DND-41 (cell line): ENCODE results near the gene NACC2.

Experiments
- ATAC-seq: fragments of 200-7000 bp; cut with Tn5 transposase; 3 replicates; pipeline ENCODE4 v1.9.1; 2021; ENCODE audit warnings: low read depth; ENCODE audit not compliant: insufficient read depth
- DNase-seq: peaks from one replicate; pipeline ENCODE4 v3.0.0-alpha.2; 2020
- H2AFZ ChIP-seq: 2 replicates; pipeline ENCODE4 v1.6.0; 2012; ENCODE audit warnings: low read depth, low read length
- H3K27ac ChIP-seq: 2 replicates; pipeline ENCODE4 v1.5.1; 2012; ENCODE audit warnings: low read length, inconsistent platforms
- H3K27me3 ChIP-seq: fragments of 200-600 bp; sonication (generic); 2 replicates; pipeline ENCODE4 v1.6.0; 2012; ENCODE audit warnings: low read length, mild to moderate bottlenecking, inconsistent platforms; ENCODE audit not compliant: insufficient read depth, poor library complexity
- H3K36me3 ChIP-seq: 2 replicates; pipeline ENCODE4 v1.5.1; 2012; ENCODE audit warnings: low read length, inconsistent platforms; ENCODE audit not compliant: insufficient read depth
- H3K4me1 ChIP-seq: 2 replicates; pipeline ENCODE4 v1.5.1; 2012; ENCODE audit warnings: mild to moderate bottlenecking, low read length; ENCODE audit not compliant: insufficient read depth
- H3K4me2 ChIP-seq: 2 replicates; pipeline ENCODE4 v1.6.0; 2012; ENCODE audit warnings: mild to moderate bottlenecking, moderate library complexity, low read length, inconsistent platforms; ENCODE audit not compliant: insufficient read depth
- H3K4me3 ChIP-seq, 2 experiments: fragments of 200-600 bp in 1 of 2; shearing (Covaris generic) in 1 of 2; 2 replicates each; pipeline ENCODE4 v1.5.1; 2012 to 2016; ENCODE audit warnings: inconsistent platforms in 2 of 2, low read length in 2 of 2, mild to moderate bottlenecking in 2 of 2, low read depth in 1 of 2, moderate library complexity in 1 of 2
- H3K79me2 ChIP-seq: 2 replicates; pipeline ENCODE4 v1.6.0; 2012; ENCODE audit warnings: low read length, inconsistent platforms; ENCODE audit not compliant: insufficient read depth
- H3K9ac ChIP-seq: 2 replicates; pipeline ENCODE4 v1.6.0; 2012; ENCODE audit warnings: low read depth, mild to moderate bottlenecking, inconsistent platforms, low read length, moderate library complexity
- H3K9me3 ChIP-seq: 2 replicates; pipeline ENCODE4 v1.5.1; 2012; ENCODE audit warnings: low read length, moderate library complexity, mild to moderate bottlenecking, inconsistent platforms; ENCODE audit not compliant: insufficient read depth, severe bottlenecking
- H4K20me1 ChIP-seq: 2 replicates; pipeline ENCODE4 v1.6.0; 2012; ENCODE audit warnings: low read length; ENCODE audit not compliant: insufficient read depth
- CTCF ChIP-seq: IDR thresholded peaks from 2 replicates; pipeline ENCODE4 v1.5.1; 2012; ENCODE audit warnings: borderline replicate concordance, low read length, moderate library complexity, mild to moderate bottlenecking; ENCODE audit not compliant: poor library complexity, severe bottlenecking; ENCODE audit errors: extremely low read depth
- EZH2 ChIP-seq: IDR thresholded peaks from 3 replicates; pipeline ENCODE4 v1.6.1; 2012; ENCODE audit warnings: borderline replicate concordance, low read depth, mild to moderate bottlenecking, moderate library complexity, low read length, inconsistent platforms; ENCODE audit not compliant: severe bottlenecking

NACC2 gene

GRCh38 chr9:136020206-136020605 lies 74.9 kb downstream of the NACC2 start:
- no peak for TF ChIP-seq EZH2
- no peak for TF ChIP-seq CTCF

GRCh38 chr9:136019681-136020060 lies 75.4 kb downstream of the NACC2 start:
- Histone ChIP-seq H3K4me1 (no peaks in the 10 kb centered on the region), H4K20me1 (no peaks in the 10 kb centered on the region), H3K27ac (no peak overlapping the region), H3K9me3 (no peaks in the 10 kb centered on the region), H3K4me2 (no peak overlapping the region), H3K27me3 (no peaks in the 10 kb centered on the region), H3K4me3 (no peak overlapping the region), H3K79me2 (no peaks in the 10 kb centered on the region), H3K9ac (no peak overlapping the region), H2AFZ (no peak overlapping the region), H3K36me3 (no peaks in the 10 kb centered on the region)
- DNase-seq: no peak
- ATAC-seq: no peak
- TF ChIP-seq CTCF (no peak), EZH2 (no peak)

More at GRCh38 chr9:136020206-136020605, 74.9 kb downstream of the NACC2 start:
- Histone ChIP-seq H3K4me3 (no peak overlapping the region), H3K27me3 (no peaks in the 10 kb centered on the region), H4K20me1 (no peaks in the 10 kb centered on the region), H3K9ac (no peak overlapping the region), H3K9me3 (no peaks in the 10 kb centered on the region), H3K4me2 (no peak overlapping the region), H3K4me1 (no peaks in the 10 kb centered on the region), H3K79me2 (no peaks in the 10 kb centered on the region), H2AFZ (no peak overlapping the region), H3K36me3 (no peaks in the 10 kb centered on the region), H3K27ac (no peak overlapping the region)
- DNase-seq (no peak), ATAC-seq (no peak)

DNA sequence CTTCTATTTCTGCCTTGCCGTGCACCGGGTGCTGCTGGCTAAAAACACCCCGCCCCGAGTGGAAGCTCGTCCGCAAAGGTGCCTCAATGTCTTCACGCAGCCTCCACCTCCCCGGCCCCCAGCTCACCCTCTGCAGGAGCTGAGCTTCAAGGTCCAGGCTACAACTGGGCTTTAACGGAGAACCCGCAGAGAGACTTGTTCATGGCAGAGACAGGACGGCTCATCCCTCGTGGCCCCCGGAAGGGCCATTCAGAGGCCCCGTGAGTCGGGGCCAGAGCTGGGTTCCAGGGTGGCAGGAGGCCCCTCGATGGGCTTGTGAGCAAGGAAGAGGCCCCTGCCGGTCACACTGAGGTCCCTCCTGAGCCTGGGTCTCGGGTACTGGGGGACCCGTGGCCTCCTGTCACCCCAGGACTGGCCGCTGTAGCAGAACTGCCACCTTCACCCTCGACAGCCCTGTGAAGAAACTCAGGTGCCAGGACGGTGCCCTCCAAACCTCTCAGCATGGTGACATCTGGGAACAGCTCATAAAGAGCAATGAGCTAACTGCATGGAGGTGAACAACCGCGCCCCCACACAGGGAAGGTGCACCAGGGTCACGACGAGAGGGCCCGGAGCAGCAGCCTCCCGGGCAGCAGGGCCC lies 75.9 kb downstream of the NACC2 start:
- Histone ChIP-seq H4K20me1 (no peaks in the 10 kb centered on the region), H3K4me3 (no peak overlapping the region), H3K4me2 (no peak overlapping the region), H3K27me3 (no peaks in the 10 kb centered on the region), H3K79me2 (no peaks in the 10 kb centered on the region), H3K4me1 (no peaks in the 10 kb centered on the region), H3K36me3 (no peaks in the 10 kb centered on the region), H3K27ac (no peak overlapping the region), H3K9me3 (no peaks in the 10 kb centered on the region), H2AFZ (no peak overlapping the region), H3K9ac (no peak overlapping the region)
- ATAC-seq (no peak), DNase-seq (no peak)
- no peak for TF ChIP-seq CTCF
- no peak for TF ChIP-seq EZH2
